Fibroblast of pulmonary artery (primary cell): ENCODE measurements around the gene SLC25A47.

ENCODE experiments used
- DNase-seq: peaks from one replicate; pipeline ENCODE4 v3.0.0-alpha.2; 2010; ENCODE audit warnings: low read depth
- H3K4me3 ChIP-seq: replicated peaks from 2 replicates; pipeline ENCODE4 v1.5.1; 2011; ENCODE audit warnings: low read depth, mild to moderate bottlenecking, control low read depth, low read length, moderate library complexity
- TF ChIP-seq, protein P1 (sequence below): IDR thresholded peaks from 2 replicates; pipeline ENCODE4 v1.5.1; 2011; ENCODE audit warnings: mild to moderate bottlenecking, control low read depth, low read length, inconsistent platforms; ENCODE audit errors: missing control alignments

The SLC25A47 gene

DNA sequence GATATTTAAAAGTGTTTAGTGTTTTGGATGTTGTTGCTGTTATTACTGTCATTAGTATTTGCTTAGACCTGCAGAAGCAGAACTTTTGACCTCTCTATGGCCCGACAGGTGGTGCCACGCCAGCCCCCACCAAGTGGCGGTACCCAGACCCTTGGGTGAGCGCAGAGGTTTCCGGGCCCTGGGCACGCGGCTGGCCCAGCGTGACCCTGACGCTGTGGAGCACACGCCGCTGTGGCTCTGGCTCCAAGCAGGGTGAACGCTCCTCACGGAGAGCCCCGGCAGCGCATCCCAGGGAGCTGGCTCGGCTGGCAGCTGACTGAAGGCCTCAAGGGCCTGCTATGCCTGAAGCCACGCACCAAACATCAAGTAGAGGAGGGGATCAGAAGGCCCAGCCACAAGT lies 22.6 kb downstream of the SLC25A47 start:
- no peak for DNase-seq
- TF ChIP-seq, protein P1, sequence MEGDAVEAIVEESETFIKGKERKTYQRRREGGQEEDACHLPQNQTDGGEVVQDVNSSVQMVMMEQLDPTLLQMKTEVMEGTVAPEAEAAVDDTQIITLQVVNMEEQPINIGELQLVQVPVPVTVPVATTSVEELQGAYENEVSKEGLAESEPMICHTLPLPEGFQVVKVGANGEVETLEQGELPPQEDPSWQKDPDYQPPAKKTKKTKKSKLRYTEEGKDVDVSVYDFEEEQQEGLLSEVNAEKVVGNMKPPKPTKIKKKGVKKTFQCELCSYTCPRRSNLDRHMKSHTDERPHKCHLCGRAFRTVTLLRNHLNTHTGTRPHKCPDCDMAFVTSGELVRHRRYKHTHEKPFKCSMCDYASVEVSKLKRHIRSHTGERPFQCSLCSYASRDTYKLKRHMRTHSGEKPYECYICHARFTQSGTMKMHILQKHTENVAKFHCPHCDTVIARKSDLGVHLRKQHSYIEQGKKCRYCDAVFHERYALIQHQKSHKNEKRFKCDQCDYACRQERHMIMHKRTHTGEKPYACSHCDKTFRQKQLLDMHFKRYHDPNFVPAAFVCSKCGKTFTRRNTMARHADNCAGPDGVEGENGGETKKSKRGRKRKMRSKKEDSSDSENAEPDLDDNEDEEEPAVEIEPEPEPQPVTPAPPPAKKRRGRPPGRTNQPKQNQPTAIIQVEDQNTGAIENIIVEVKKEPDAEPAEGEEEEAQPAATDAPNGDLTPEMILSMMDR, result no peak

GRCh38 chr14:100346306-100347091 lies 23.4 kb downstream of the SLC25A47 start:
- H3K4me3 ChIP-seq, result no peak overlapping the region
- no peak for DNase-seq
- TF ChIP-seq, protein P1, result no peak

More for the DNA sequence above, 22.6 kb downstream of the SLC25A47 start:
- no peak overlapping the region for H3K4me3 ChIP-seq

DNA sequence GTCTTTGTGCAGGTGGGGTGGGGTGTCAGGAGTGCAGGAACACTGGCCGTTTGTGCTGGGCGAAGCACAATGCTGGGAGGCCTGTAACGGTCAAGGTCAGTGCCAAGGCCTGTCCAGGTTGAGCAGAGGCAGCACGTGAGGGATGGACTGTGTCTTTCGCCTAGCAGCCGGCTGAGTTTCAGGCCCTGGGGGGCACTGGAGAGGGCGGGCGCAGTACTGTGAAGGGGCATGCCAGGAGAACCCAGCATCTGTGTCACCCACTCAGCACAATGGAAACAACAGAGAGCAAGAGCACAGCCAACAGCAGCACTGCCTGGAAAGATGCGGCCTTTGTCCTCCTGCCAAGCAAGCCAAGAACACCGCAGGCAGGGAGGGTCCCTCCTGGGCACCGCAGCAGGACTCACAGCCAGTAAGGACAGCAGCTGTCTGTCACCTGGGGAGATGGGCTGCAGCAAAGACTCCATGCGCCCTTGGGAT lies 25.2 kb downstream of the SLC25A47 start:
- no peak overlapping the region for H3K4me3 ChIP-seq
- TF ChIP-seq, protein P1, result no peak
- no peak for DNase-seq

GRCh38 chr14:100348784-100349685 lies 25.9 kb downstream of the SLC25A47 start:
- DNase-seq, result no peak

GRCh38 chr14:100350276-100350926 lies 27.3 kb downstream of the SLC25A47 start:
- H3K4me3 ChIP-seq, result no peak overlapping the region
- no peak for DNase-seq
- TF ChIP-seq, protein P1, result no peak

More at GRCh38 chr14:100348784-100349685, 25.9 kb downstream of the SLC25A47 start:
- TF ChIP-seq, protein P1, result no peak
- H3K4me3 ChIP-seq, result no peak overlapping the region

GRCh38 chr14:100350986-100351385 lies 27.8 kb downstream of the SLC25A47 start:
- TF ChIP-seq, protein P1, result no peak
- H3K4me3 ChIP-seq, result no peak overlapping the region
- no peak for DNase-seq
